Stimulated activated CD8-positive, alpha-beta memory T cell treated with anti-CD3 and anti-CD28 coated beads, Interleukin-2, amount 100 ng/mL, for 1 hour (primary cell): ENCODE measurements around the gene ABCC2.

Source experiments
- DNase-seq, 2 donors: peaks; one replicate each; pipeline ENCODE4 v3.0.0-alpha.2; 2020; ENCODE audit warnings: low read depth in 2 of 2

ABCC2 gene

GRCh38 chr10:99770408-99771045 is 11.9 kb upstream of the ABCC2 start:
- DNase-seq = no peak

- no peak for DNase-seq
Observed at GRCh38 chr10:99775850-99776249, 6.6 kb upstream of the ABCC2 start.

- no peak for DNase-seq
Observed at GRCh38 chr10:99777918-99778714, 4.3 kb upstream of the ABCC2 start.

- DNase-seq = no peak
Observed at GRCh38 chr10:99779335-99779734, 3.1 kb upstream of the ABCC2 start.

GRCh38 chr10:99781734-99782429 is 558 bp upstream of the ABCC2 start:
- no peak for DNase-seq

- DNase-seq = no peak
Observed at GRCh38 chr10:99784016-99784726, 1.7 kb downstream of the ABCC2 start.

GRCh38 chr10:99784727-99785441 is 2.4 kb downstream of the ABCC2 start:
- no peak for DNase-seq

- DNase-seq = no peak
Observed at GRCh38 chr10:99785646-99786045, 3.2 kb downstream of the ABCC2 start.

- DNase-seq = no peak
Observed at GRCh38 chr10:99787311-99787710, 4.9 kb downstream of the ABCC2 start.

- DNase-seq = no peak
Observed at GRCh38 chr10:99787782-99788445, 5.5 kb downstream of the ABCC2 start.

GRCh38 chr10:99788598-99789256 is 6.3 kb downstream of the ABCC2 start:
- no peak for DNase-seq

GRCh38 chr10:99791831-99792230 is 9.4 kb downstream of the ABCC2 start:
- DNase-seq = no peak

- DNase-seq = no peak
Observed at GRCh38 chr10:99793819-99794218, 11.4 kb downstream of the ABCC2 start.

GRCh38 chr10:99796928-99797327 is 14.5 kb downstream of the ABCC2 start:
- no peak for DNase-seq

GRCh38 chr10:99798031-99798430 is 15.6 kb downstream of the ABCC2 start:
- no peak for DNase-seq

GRCh38 chr10:99798920-99799319 is 16.5 kb downstream of the ABCC2 start:
- DNase-seq = no peak

- no peak for DNase-seq
Observed at GRCh38 chr10:99799613-99800012, 17.2 kb downstream of the ABCC2 start.

- DNase-seq = no peak
Observed at GRCh38 chr10:99804471-99804870, 22.0 kb downstream of the ABCC2 start.

GRCh38 chr10:99805190-99805589 is 22.8 kb downstream of the ABCC2 start:
- DNase-seq = no peak

- DNase-seq = no peak
Observed at GRCh38 chr10:99806091-99806490, 23.7 kb downstream of the ABCC2 start.
